Glutamatergic neuron (in vitro differentiated cells): ENCODE results near the gene JAKMIP1. TPM values are rescaled to one million over a fixed set of nuclear protein-coding genes. Genes with fewer than 3 reads are reported as not detected.

Source experiments
- DNase-seq: peaks from one replicate; pipeline ENCODE4 v3.0.0; 2022
- H3K27ac Mint-ChIP-seq: one replicate; pipeline ENCODE4 v1.8.0; 2020; ENCODE audit warnings: mild to moderate bottlenecking, mixed read lengths, inconsistent platforms; ENCODE audit not compliant: unreplicated experiment
- H3K27me3 Mint-ChIP-seq: one replicate; pipeline ENCODE4 v1.8.0; 2020; ENCODE audit warnings: mild to moderate bottlenecking, moderate library complexity, mixed read lengths, inconsistent platforms; ENCODE audit not compliant: unreplicated experiment
- H3K36me3 Mint-ChIP-seq: one replicate; pipeline ENCODE4 v1.8.0; 2020; ENCODE audit warnings: mild to moderate bottlenecking, mixed read lengths, inconsistent platforms; ENCODE audit not compliant: unreplicated experiment
- H3K4me1 Mint-ChIP-seq: one replicate; pipeline ENCODE4 v1.8.0; 2020; ENCODE audit warnings: mild to moderate bottlenecking, low read depth, mixed read lengths, inconsistent platforms; ENCODE audit not compliant: unreplicated experiment
- H3K4me3 Mint-ChIP-seq: one replicate; pipeline ENCODE4 v1.8.0; 2020; ENCODE audit warnings: mild to moderate bottlenecking, mixed read lengths, inconsistent platforms; ENCODE audit not compliant: unreplicated experiment
- H3K9me3 Mint-ChIP-seq: one replicate; pipeline ENCODE4 v1.8.0; 2020; ENCODE audit warnings: mild to moderate bottlenecking, moderate library complexity, mixed read lengths, inconsistent platforms; ENCODE audit not compliant: unreplicated experiment
- CTCF ChIP-seq: fragments of 200-600 bp; sonication (generic); IDR thresholded peaks from one replicate; pipeline ENCODE4 v1.5.0; 2021; ENCODE audit not compliant: partially characterized antibody, unreplicated experiment
- total RNA-seq: library from RNA; stranded (reverse); fragmentation: NEBNext Ultra II Directional; extraction: Animal tissue kit (Norgen Biotek cat#: 25700); gene quantifications from one replicate; pipeline ENCODE4 v1.2.1, GENCODE V29; 2021; ENCODE audit not compliant: unreplicated experiment

The JAKMIP1 gene
- total RNA-seq, 1 donor from 2014 or later = 2.4 TPM

GRCh38 chr4:6055030-6055429 is 145.3 kb downstream of the JAKMIP1 start:
- TF ChIP-seq CTCF = no peak
- Mint-ChIP-seq H3K4me1 (no peaks in the 10 kb centered on the region), H3K27ac (no peak overlapping the region), H3K4me3 (no peak overlapping the region), H3K27me3 (no peaks in the 10 kb centered on the region), H3K9me3 (peaks cover 11% of the 10 kb centered on the region), H3K36me3 (peaks cover 21% of the 10 kb centered on the region)
- no peak for DNase-seq

GRCh38 chr4:6054162-6054922 is 146.0 kb downstream of the JAKMIP1 start:
- no peaks in the 10 kb centered on the region for H3K27me3 Mint-ChIP-seq
- no peak overlapping the region for H3K4me3 Mint-ChIP-seq
- no peak for DNase-seq
- H3K9me3 Mint-ChIP-seq = peaks cover 11% of the 10 kb centered on the region
- no peak overlapping the region for H3K27ac Mint-ChIP-seq
- H3K4me1 Mint-ChIP-seq = no peaks in the 10 kb centered on the region
- TF ChIP-seq CTCF = no peak
- peaks cover 22% of the 10 kb centered on the region for H3K36me3 Mint-ChIP-seq

- no peak for DNase-seq
- TF ChIP-seq CTCF = no peak
- Mint-ChIP-seq H3K27me3 (no peaks in the 10 kb centered on the region), H3K4me3 (no peak overlapping the region), H3K36me3 (peaks cover 10% of the 10 kb centered on the region), H3K27ac (no peak overlapping the region), H3K4me1 (no peaks in the 10 kb centered on the region), H3K9me3 (peaks cover 3% of the 10 kb centered on the region)
Observed at GRCh38 chr4:6052679-6053078, 147.7 kb downstream of the JAKMIP1 start.

GRCh38 chr4:6050551-6050950 is 149.8 kb downstream of the JAKMIP1 start:
- Mint-ChIP-seq H3K4me3 (no peak overlapping the region), H3K4me1 (no peaks in the 10 kb centered on the region), H3K36me3 (peaks cover 4% of the 10 kb centered on the region), H3K27ac (no peak overlapping the region), H3K9me3 (no peaks in the 10 kb centered on the region), H3K27me3 (no peaks in the 10 kb centered on the region)
- DNase-seq = no peak
- no peak for TF ChIP-seq CTCF

GRCh38 chr4:6049985-6050384 is 150.4 kb downstream of the JAKMIP1 start:
- H3K4me3 Mint-ChIP-seq = no peak overlapping the region
- no peaks in the 10 kb centered on the region for H3K4me1 Mint-ChIP-seq
- H3K9me3 Mint-ChIP-seq = no peaks in the 10 kb centered on the region
- H3K27ac Mint-ChIP-seq = no peak overlapping the region
- no peak for DNase-seq
- TF ChIP-seq CTCF = no peak
- no peaks in the 10 kb centered on the region for H3K27me3 Mint-ChIP-seq
- peaks cover 4% of the 10 kb centered on the region for H3K36me3 Mint-ChIP-seq
